ENCODE measurements around the gene MRPL36. TPM values are rescaled to one million over a fixed set of nuclear protein-coding genes. Genes with fewer than 3 reads are reported as not detected.

Gene MRPL36
- total and polyA plus RNA-seq, 2 of the 4 experiments (the other 2 are of a cell fraction), result 85.9 to 103 TPM

DNA sequence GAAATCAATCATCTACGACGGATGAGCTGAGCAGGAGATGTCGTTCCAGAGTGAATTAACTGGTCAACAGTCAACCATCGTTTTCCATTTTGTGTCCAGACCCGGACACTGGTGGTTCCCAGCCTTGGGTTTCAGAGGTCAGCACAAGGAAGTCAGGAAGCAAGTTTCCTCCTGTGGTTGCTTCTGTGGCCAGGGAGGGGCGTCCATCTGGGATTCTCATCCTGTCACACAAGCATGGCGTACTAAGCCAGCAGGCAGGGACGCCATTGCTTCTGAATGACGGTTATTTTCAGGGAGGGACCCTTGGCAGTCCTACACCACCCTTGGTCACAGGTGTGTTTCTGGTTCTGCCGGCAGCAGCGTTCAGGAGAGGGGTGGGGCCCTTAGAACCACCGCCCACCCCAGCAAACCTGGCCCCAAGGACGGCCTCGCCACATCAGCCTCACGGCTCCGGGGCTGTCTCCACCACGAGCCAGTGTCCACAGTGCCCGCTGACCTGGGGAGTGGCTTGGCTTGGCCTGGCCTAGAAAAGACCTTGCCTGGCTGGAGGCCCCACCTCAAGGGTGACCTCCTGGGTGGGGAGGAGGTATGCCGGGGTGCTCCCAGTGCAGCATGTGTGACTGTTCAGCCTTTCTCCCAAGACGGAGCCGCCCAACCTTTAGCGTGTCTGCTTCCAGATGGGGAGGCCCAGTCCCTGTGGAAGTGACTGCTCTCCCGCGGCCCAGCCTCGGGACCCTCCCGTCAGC lies 26.8 kb upstream of the MRPL36 start (continued):
- no peak for TF ChIP-seq CTCF (conservative IDR thresholded peaks at IDR 0.05; ENCODE audit: low read depth, low read length)
- TF ChIP-seq RAD21 (IDR thresholded peaks at IDR 0.05; ENCODE audit: low read length), result no peak
- TF ChIP-seq MAFK (IDR thresholded peaks at IDR 0.05; ENCODE audit: low read depth, low read length), result no peak
- no peak for TF ChIP-seq MAZ (IDR thresholded peaks at IDR 0.05; ENCODE audit: borderline replicate concordance, low read depth, low read length)

All from IMR-90 (cell line).